Nephron (organoid): ENCODE data around the gene CUL4B.
"Not testable (repeated sequence)": the region's sequence is repeated elsewhere in the genome, so short reads cannot be mapped to it uniquely, and the experiment has no call there.

Experiments
- H3K27ac Mint-ChIP-seq, 3 experiments: 2 replicates each; pipeline ENCODE4 v1.8.0; 2020; ENCODE audit warnings: mixed read lengths in 3 of 3, mild to moderate bottlenecking in 2 of 3, moderate library complexity in 1 of 3
- H3K27me3 Mint-ChIP-seq: 2 replicates; pipeline ENCODE4 v1.8.0; 2021; ENCODE audit warnings: low read depth, mild to moderate bottlenecking, moderate library complexity, mixed read lengths
- H3K36me3 Mint-ChIP-seq: 2 replicates; pipeline ENCODE4 v1.8.0; 2020; ENCODE audit warnings: low read depth, mixed read lengths
- H3K4me1 Mint-ChIP-seq: 2 replicates; pipeline ENCODE4 v1.8.0; 2020; ENCODE audit warnings: mixed read lengths
- H3K4me3 Mint-ChIP-seq, 3 experiments: 2 replicates each; pipeline ENCODE4 v1.8.0; 2020; ENCODE audit warnings: mild to moderate bottlenecking in 3 of 3, mixed read lengths in 3 of 3, moderate library complexity in 2 of 3
- H3K9me3 Mint-ChIP-seq: 2 replicates; pipeline ENCODE4 v1.8.0; 2020; ENCODE audit warnings: mixed read lengths
- CTCF ChIP-seq, 3 experiments: fragments of 200-600 bp; sonication (generic); IDR thresholded peaks; one replicate each; pipeline ENCODE4 v1.5.0; 2021; ENCODE audit warnings: antibody characterized with exemption in 3 of 3; ENCODE audit not compliant: unreplicated experiment in 3 of 3

CUL4B gene

GRCh38 chrX:120512222-120512621 is 48.5 kb downstream of the CUL4B start:
- Mint-ChIP-seq H3K4me1 (no peaks in the 10 kb centered on the region), H3K27ac (peak overlapping the region in 1 of 3 experiments; percentile 79), H3K36me3 (no peaks in the 10 kb centered on the region), H3K27me3 (no peaks in the 10 kb centered on the region), H3K9me3 (peaks cover 6% of the 10 kb centered on the region), H3K4me3 (no peak overlapping the region)
- TF ChIP-seq CTCF (IDR thresholded peaks at IDR 0.05; ENCODE audit: unreplicated experiment in 3 of 3) = no peak

GRCh38 chrX:120504569-120504968 is 56.2 kb downstream of the CUL4B start:
- Mint-ChIP-seq H3K4me3 (no peak overlapping the region), H3K27ac (no peak overlapping the region), H3K4me1 (no peaks in the 10 kb centered on the region), H3K27me3 (no peaks in the 10 kb centered on the region), H3K36me3 (no peaks in the 10 kb centered on the region), H3K9me3 (peaks cover 9% of the 10 kb centered on the region)
- TF ChIP-seq CTCF (IDR thresholded peaks at IDR 0.05; ENCODE audit: unreplicated experiment in 3 of 3) = no peak

- H3K9me3 Mint-ChIP-seq = peaks cover 10% of the 10 kb centered on the region
- H3K4me3 Mint-ChIP-seq = no peak overlapping the region
- H3K27ac Mint-ChIP-seq = no peak overlapping the region
- no peaks in the 10 kb centered on the region for H3K36me3 Mint-ChIP-seq
- no peaks in the 10 kb centered on the region for H3K27me3 Mint-ChIP-seq
- H3K4me1 Mint-ChIP-seq = peaks cover 5% of the 10 kb centered on the region
- no peak for TF ChIP-seq CTCF (IDR thresholded peaks at IDR 0.05; ENCODE audit: unreplicated experiment in 3 of 3)
Observed at GRCh38 chrX:120499301-120500072, 61.3 kb downstream of the CUL4B start.

GRCh38 chrX:120490119-120490518 is 70.6 kb downstream of the CUL4B start:
- not testable (repeated sequence) for H3K4me1 Mint-ChIP-seq, H3K27ac Mint-ChIP-seq

GRCh38 chrX:120486786-120487185 is 74.0 kb downstream of the CUL4B start:
- peak overlapping the region; percentile 64 to 98 (median 65) for H3K27ac Mint-ChIP-seq
- H3K36me3 Mint-ChIP-seq = no peaks in the 10 kb centered on the region
- peaks cover 15% of the 10 kb centered on the region for H3K9me3 Mint-ChIP-seq
- H3K27me3 Mint-ChIP-seq = no peaks in the 10 kb centered on the region
- peak overlapping the region; percentile 39 to 50 (median 42) for H3K4me3 Mint-ChIP-seq
- H3K4me1 Mint-ChIP-seq = no peaks in the 10 kb centered on the region
- TF ChIP-seq CTCF (IDR thresholded peaks at IDR 0.05; ENCODE audit: unreplicated experiment in 3 of 3) = no peak

More at GRCh38 chrX:120490119-120490518, 70.6 kb downstream of the CUL4B start:
- H3K9me3 Mint-ChIP-seq, H3K27me3 Mint-ChIP-seq, H3K36me3 Mint-ChIP-seq, H3K4me3 Mint-ChIP-seq: not testable (repeated sequence)

- Mint-ChIP-seq H3K4me3 (peak overlapping the region; percentile 83 to 91 (median 91)), H3K4me1 (no peaks in the 10 kb centered on the region), H3K36me3 (no peaks in the 10 kb centered on the region), H3K27me3 (no peaks in the 10 kb centered on the region), H3K27ac (peak overlapping the region; percentile 98 to 99 (median 99)), H3K9me3 (peaks cover 15% of the 10 kb centered on the region)
- peak; percentile 41 to 59 (median 53) for TF ChIP-seq CTCF (IDR thresholded peaks at IDR 0.05; ENCODE audit: unreplicated experiment in 3 of 3)
Observed at GRCh38 chrX:120485638-120486520, 74.9 kb downstream of the CUL4B start.
